IgD-negative memory B cell (primary cell): ENCODE data around the gene MYO5C. TPM values are rescaled to one million over a fixed set of nuclear protein-coding genes. Genes with fewer than 3 reads are reported as not detected.
A peak's percentile ranks its signal among the peaks of the same experiment; 100 is the strongest.

Experiments
- H3K27ac Mint-ChIP-seq, 3 donors: one replicate each; pipeline ENCODE4 v1.8.0; 2020 to 2022; ENCODE audit warnings: mild to moderate bottlenecking in 3 of 3, mixed read lengths in 3 of 3, moderate library complexity in 1 of 3
- H3K27me3 Mint-ChIP-seq: one replicate; pipeline ENCODE4 v1.8.0; 2021; ENCODE audit warnings: mixed read lengths
- H3K36me3 Mint-ChIP-seq: one replicate; pipeline ENCODE4 v1.8.0; 2020; ENCODE audit warnings: mild to moderate bottlenecking, mixed read lengths
- H3K4me1 Mint-ChIP-seq, 3 donors: one replicate each; pipeline ENCODE4 v1.8.0; 2020 to 2022; ENCODE audit warnings: mixed read lengths in 3 of 3, mild to moderate bottlenecking in 1 of 3
- H3K4me3 Mint-ChIP-seq, 4 donors: one replicate each; pipeline ENCODE4 v1.8.0; 2020 to 2022; ENCODE audit warnings: mild to moderate bottlenecking in 4 of 4, mixed read lengths in 4 of 4, moderate library complexity in 3 of 4
- H3K9me3 Mint-ChIP-seq, 3 donors: one replicate each; pipeline ENCODE4 v1.8.0; 2020 to 2021; ENCODE audit warnings: mixed read lengths in 3 of 3, mild to moderate bottlenecking in 1 of 3
- polyA plus RNA-seq: library from polyadenylated mRNA; unstranded; fragments of 300-500 nt; fragmentation: Illumina TruSeq; gene quantifications from one replicate; pipeline ENCODE4 v1.2.3, GENCODE V29; 2021

MYO5C gene
- polyA plus RNA-seq = 0.88 TPM

GRCh38 chr15:52295421-52296001 is at the start of gene MYO5C:
MYO5C (minus strand) TSS chr15:52295804; CDS start chr15:52295636, 168 bp downstream.
- Mint-ChIP-seq H3K4me1 (peaks cover 5 to 17% (median 9%) of the 10 kb centered on the region in 3 donors), H3K27ac (peak within 1 kb of the TSS in 2 of 3 donors; percentile 5 to 36), H3K9me3 (peaks cover 0 to 2% (median 0%) of the 10 kb centered on the region in 3 donors), H3K36me3 (no peaks in the 10 kb centered on the region), H3K4me3 (peak within 1 kb of the TSS; percentile 58 to 72 (median 68)), H3K27me3 (peaks cover 15% of the 10 kb centered on the region)

GRCh38 chr15:52344592-52344991 is 49.0 kb upstream of the MYO5C start:
- H3K27ac Mint-ChIP-seq = peak overlapping the region in 1 of 3 donors; percentile 20
- no peaks in the 10 kb centered on the region for H3K4me1 Mint-ChIP-seq
- H3K27me3 Mint-ChIP-seq = no peaks in the 10 kb centered on the region
- no peaks in the 10 kb centered on the region for H3K9me3 Mint-ChIP-seq
- no peak overlapping the region for H3K4me3 Mint-ChIP-seq
- peaks cover 2% of the 10 kb centered on the region for H3K36me3 Mint-ChIP-seq

GRCh38 chr15:52343831-52344230 is 48.2 kb upstream of the MYO5C start:
- peaks cover 2% of the 10 kb centered on the region for H3K36me3 Mint-ChIP-seq
- no peaks in the 10 kb centered on the region for H3K9me3 Mint-ChIP-seq
- H3K4me3 Mint-ChIP-seq = no peak overlapping the region
- H3K27me3 Mint-ChIP-seq = no peaks in the 10 kb centered on the region
- H3K27ac Mint-ChIP-seq = peak overlapping the region in 1 of 3 donors; percentile 20
- no peaks in the 10 kb centered on the region for H3K4me1 Mint-ChIP-seq

GRCh38 chr15:52340093-52340492 is 44.5 kb upstream of the MYO5C start:
- peaks cover 3% of the 10 kb centered on the region for H3K36me3 Mint-ChIP-seq
- H3K27me3 Mint-ChIP-seq = no peaks in the 10 kb centered on the region
- H3K4me3 Mint-ChIP-seq = no peak overlapping the region
- H3K9me3 Mint-ChIP-seq = no peaks in the 10 kb centered on the region
- peak overlapping the region in 1 of 3 donors; percentile 67 for H3K27ac Mint-ChIP-seq
- no peaks in the 10 kb centered on the region for H3K4me1 Mint-ChIP-seq

- Mint-ChIP-seq H3K27ac (no peak overlapping the region), H3K4me3 (no peak overlapping the region), H3K36me3 (peaks cover 3% of the 10 kb centered on the region)
Observed at GRCh38 chr15:52338891-52339290, 43.3 kb upstream of the MYO5C start.

GRCh38 chr15:52338058-52338457 is 42.5 kb upstream of the MYO5C start:
- Mint-ChIP-seq H3K27ac (peak overlapping the region in 1 of 3 donors; percentile 65), H3K4me3 (no peak overlapping the region), H3K27me3 (no peaks in the 10 kb centered on the region), H3K36me3 (peaks cover 3% of the 10 kb centered on the region), H3K4me1 (no peaks in the 10 kb centered on the region), H3K9me3 (no peaks in the 10 kb centered on the region)

More at GRCh38 chr15:52338891-52339290, 43.3 kb upstream of the MYO5C start:
- Mint-ChIP-seq H3K27me3 (no peaks in the 10 kb centered on the region), H3K4me1 (no peaks in the 10 kb centered on the region), H3K9me3 (no peaks in the 10 kb centered on the region)

- Mint-ChIP-seq H3K36me3 (peaks cover 3% of the 10 kb centered on the region), H3K4me1 (peaks cover 0 to 3% (median 1%) of the 10 kb centered on the region in 3 donors), H3K9me3 (no peaks in the 10 kb centered on the region), H3K4me3 (no peak overlapping the region), H3K27me3 (no peaks in the 10 kb centered on the region), H3K27ac (peak overlapping the region in 2 of 3 donors; percentile 56 to 68)
Observed at GRCh38 chr15:52337198-52337853, 41.7 kb upstream of the MYO5C start.

- no peak overlapping the region for H3K4me3 Mint-ChIP-seq
- peak overlapping the region in 1 of 3 donors; percentile 68 for H3K27ac Mint-ChIP-seq
- peaks cover 4% of the 10 kb centered on the region for H3K36me3 Mint-ChIP-seq
- H3K27me3 Mint-ChIP-seq = no peaks in the 10 kb centered on the region
- peaks cover 5 to 9% (median 7%) of the 10 kb centered on the region in 3 donors for H3K4me1 Mint-ChIP-seq
- H3K9me3 Mint-ChIP-seq = no peaks in the 10 kb centered on the region
Observed at GRCh38 chr15:52336529-52336928, 40.9 kb upstream of the MYO5C start.

- Mint-ChIP-seq H3K27ac (no peak overlapping the region), H3K27me3 (no peaks in the 10 kb centered on the region), H3K4me3 (no peak overlapping the region), H3K36me3 (peaks cover 6% of the 10 kb centered on the region), H3K9me3 (no peaks in the 10 kb centered on the region), H3K4me1 (peaks cover 10 to 13% (median 12%) of the 10 kb centered on the region in 3 donors)
Observed at GRCh38 chr15:52334491-52335160, 39.0 kb upstream of the MYO5C start.

- H3K36me3 Mint-ChIP-seq = peaks cover 14% of the 10 kb centered on the region
- H3K9me3 Mint-ChIP-seq = no peaks in the 10 kb centered on the region
- H3K4me1 Mint-ChIP-seq = peaks cover 10 to 13% (median 13%) of the 10 kb centered on the region in 3 donors
- H3K27ac Mint-ChIP-seq = peak overlapping the region in 2 of 3 donors; percentile 55 to 76
- H3K4me3 Mint-ChIP-seq = peak overlapping the region in 1 of 4 donors; percentile 12
- H3K27me3 Mint-ChIP-seq = no peaks in the 10 kb centered on the region
Observed at GRCh38 chr15:52331490-52332240, 36.1 kb upstream of the MYO5C start.

GRCh38 chr15:52329987-52330386 is 34.4 kb upstream of the MYO5C start:
- Mint-ChIP-seq H3K36me3 (peaks cover 13% of the 10 kb centered on the region), H3K4me3 (no peak overlapping the region), H3K27ac (peak overlapping the region in 1 of 3 donors; percentile 64), H3K9me3 (no peaks in the 10 kb centered on the region), H3K4me1 (peaks cover 10 to 13% (median 13%) of the 10 kb centered on the region in 3 donors), H3K27me3 (no peaks in the 10 kb centered on the region)

GRCh38 chr15:52329150-52329549 is 33.5 kb upstream of the MYO5C start:
- Mint-ChIP-seq H3K27ac (no peak overlapping the region), H3K9me3 (no peaks in the 10 kb centered on the region), H3K4me1 (peaks cover 10 to 13% (median 13%) of the 10 kb centered on the region in 3 donors), H3K27me3 (no peaks in the 10 kb centered on the region), H3K36me3 (peaks cover 13% of the 10 kb centered on the region), H3K4me3 (no peak overlapping the region)

- Mint-ChIP-seq H3K4me1 (peaks cover 10 to 13% (median 13%) of the 10 kb centered on the region in 3 donors), H3K27me3 (no peaks in the 10 kb centered on the region), H3K4me3 (no peak overlapping the region), H3K36me3 (peaks cover 16% of the 10 kb centered on the region), H3K27ac (peak overlapping the region in 1 of 3 donors; percentile 47), H3K9me3 (no peaks in the 10 kb centered on the region)
Observed at GRCh38 chr15:52328680-52329079, 33.1 kb upstream of the MYO5C start.

- no peak overlapping the region for H3K27ac Mint-ChIP-seq
- H3K4me3 Mint-ChIP-seq = no peak overlapping the region
- no peaks in the 10 kb centered on the region for H3K9me3 Mint-ChIP-seq
- peaks cover 6 to 8% (median 7%) of the 10 kb centered on the region in 3 donors for H3K4me1 Mint-ChIP-seq
- H3K36me3 Mint-ChIP-seq = peaks cover 16% of the 10 kb centered on the region
- no peaks in the 10 kb centered on the region for H3K27me3 Mint-ChIP-seq
Observed at GRCh38 chr15:52326756-52327155, 31.2 kb upstream of the MYO5C start.

- Mint-ChIP-seq H3K9me3 (no peaks in the 10 kb centered on the region), H3K36me3 (peaks cover 9% of the 10 kb centered on the region)
Observed at GRCh38 chr15:52324109-52324508, 28.5 kb upstream of the MYO5C start.

More at GRCh38 chr15:52324109-52324508, 28.5 kb upstream of the MYO5C start:
- H3K27me3 Mint-ChIP-seq = no peaks in the 10 kb centered on the region
- no peak overlapping the region for H3K4me3 Mint-ChIP-seq
- no peak overlapping the region for H3K27ac Mint-ChIP-seq
- H3K4me1 Mint-ChIP-seq = peaks cover 0 to 1% (median 0%) of the 10 kb centered on the region in 3 donors
